ENCODE results near the gene PTCH2.
A peak's percentile ranks its signal among the peaks of the same experiment; 100 is the strongest.

Gene PTCH2

GRCh38 chr1:44855742-44856141 lies 12.7 kb upstream of the PTCH2 start:
- TF ChIP-seq, protein P1, sequence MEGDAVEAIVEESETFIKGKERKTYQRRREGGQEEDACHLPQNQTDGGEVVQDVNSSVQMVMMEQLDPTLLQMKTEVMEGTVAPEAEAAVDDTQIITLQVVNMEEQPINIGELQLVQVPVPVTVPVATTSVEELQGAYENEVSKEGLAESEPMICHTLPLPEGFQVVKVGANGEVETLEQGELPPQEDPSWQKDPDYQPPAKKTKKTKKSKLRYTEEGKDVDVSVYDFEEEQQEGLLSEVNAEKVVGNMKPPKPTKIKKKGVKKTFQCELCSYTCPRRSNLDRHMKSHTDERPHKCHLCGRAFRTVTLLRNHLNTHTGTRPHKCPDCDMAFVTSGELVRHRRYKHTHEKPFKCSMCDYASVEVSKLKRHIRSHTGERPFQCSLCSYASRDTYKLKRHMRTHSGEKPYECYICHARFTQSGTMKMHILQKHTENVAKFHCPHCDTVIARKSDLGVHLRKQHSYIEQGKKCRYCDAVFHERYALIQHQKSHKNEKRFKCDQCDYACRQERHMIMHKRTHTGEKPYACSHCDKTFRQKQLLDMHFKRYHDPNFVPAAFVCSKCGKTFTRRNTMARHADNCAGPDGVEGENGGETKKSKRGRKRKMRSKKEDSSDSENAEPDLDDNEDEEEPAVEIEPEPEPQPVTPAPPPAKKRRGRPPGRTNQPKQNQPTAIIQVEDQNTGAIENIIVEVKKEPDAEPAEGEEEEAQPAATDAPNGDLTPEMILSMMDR (IDR thresholded peaks at IDR 0.05; ENCODE audit: borderline replicate concordance, control extremely low read depth, extremely low read depth, insufficient read depth, missing control alignments) = no peak
- no peak for DNase-seq (ENCODE audit: low spot score)
- in situ Hi-C loops (cut with MboI; ENCODE audit: low sequenced_read_pairs, unreplicated experiment) = loop anchor here (10.0 kb wide), 1 partner anchor 149 kb away; no protein-coding TSS in a partner anchor

GRCh38 chr1:44854970-44855369 lies 11.9 kb upstream of the PTCH2 start:
- TF ChIP-seq, protein P1 (IDR thresholded peaks at IDR 0.05; ENCODE audit: borderline replicate concordance, control extremely low read depth, extremely low read depth, insufficient read depth, missing control alignments) = no peak
- in situ Hi-C loops (cut with MboI; ENCODE audit: low sequenced_read_pairs, unreplicated experiment) = loop anchor here (10.0 kb wide), 1 partner anchor 150 kb away; no protein-coding TSS in a partner anchor
- DNase-seq (ENCODE audit: low spot score) = no peak

DNA sequence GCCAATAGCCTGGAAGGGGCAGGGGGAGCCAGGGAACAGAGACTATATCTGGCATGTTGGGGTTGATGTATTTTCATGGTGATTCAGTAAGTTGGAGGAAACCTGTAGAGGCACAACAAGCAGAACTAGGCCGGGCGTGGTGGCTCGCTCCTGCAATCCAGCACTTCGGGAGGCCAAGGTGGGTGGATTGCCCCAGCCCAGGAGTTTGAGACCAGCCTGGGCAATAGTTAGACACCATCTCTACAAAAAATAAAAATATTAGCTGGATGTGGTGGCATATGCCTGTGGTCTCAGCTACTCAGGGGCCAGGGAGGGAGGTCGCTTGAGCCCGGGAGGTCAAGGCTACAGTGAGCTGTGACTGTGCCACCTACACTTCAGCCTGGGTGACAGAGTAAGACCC lies 10.1 kb upstream of the PTCH2 start:
- DNase-seq (ENCODE audit: low spot score) = no peak
- TF ChIP-seq, protein P1 (IDR thresholded peaks at IDR 0.05; ENCODE audit: borderline replicate concordance, control extremely low read depth, extremely low read depth, insufficient read depth, missing control alignments) = no peak
- in situ Hi-C loops (cut with MboI; ENCODE audit: low sequenced_read_pairs, unreplicated experiment) = loop anchor here (10.0 kb wide), 1 partner anchor 152 kb away; no protein-coding TSS in a partner anchor

- in situ Hi-C loops (cut with MboI; ENCODE audit: low sequenced_read_pairs, unreplicated experiment) = loop anchor here (10.0 kb wide), 1 partner anchor 153 kb away; no protein-coding TSS in a partner anchor
- TF ChIP-seq, protein P1 (IDR thresholded peaks at IDR 0.05; ENCODE audit: borderline replicate concordance, control extremely low read depth, extremely low read depth, insufficient read depth, missing control alignments) = no peak
- DNase-seq (ENCODE audit: low spot score) = peak; percentile 30
Measured at GRCh38 chr1:44851308-44851707, 8.3 kb upstream of the PTCH2 start.

DNA sequence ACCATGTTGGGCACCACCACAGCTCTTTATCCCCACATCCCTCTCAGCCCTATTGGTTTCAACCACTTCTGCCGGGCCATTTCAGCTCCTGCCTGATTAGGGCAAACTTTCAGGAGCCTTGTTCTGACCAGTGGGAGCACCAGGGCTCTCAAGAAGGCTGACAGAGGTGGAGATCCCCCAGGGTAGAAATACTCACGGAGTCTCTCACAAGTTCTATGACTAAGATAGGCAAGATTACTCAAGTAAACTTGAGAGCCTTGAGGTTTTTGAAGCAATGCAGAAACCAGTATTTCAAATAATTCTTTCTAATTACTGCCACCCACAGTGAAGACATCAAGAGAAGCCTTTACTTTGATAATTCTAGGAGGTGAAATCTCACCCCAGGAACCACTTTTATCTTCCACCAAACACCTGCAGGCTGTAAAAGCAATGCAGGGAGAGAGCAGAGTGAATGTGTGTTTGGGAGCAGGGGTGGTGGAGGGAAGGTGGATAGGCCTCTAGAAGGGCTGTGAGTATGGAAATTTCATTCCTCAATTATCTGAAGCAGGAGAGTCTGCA lies 6.6 kb upstream of the PTCH2 start:
- in situ Hi-C loops (cut with MboI; ENCODE audit: low sequenced_read_pairs, unreplicated experiment) = loop anchor here (10.0 kb wide), 1 partner anchor 155 kb away; no protein-coding TSS in a partner anchor
- TF ChIP-seq, protein P1 (IDR thresholded peaks at IDR 0.05; ENCODE audit: borderline replicate concordance, control extremely low read depth, extremely low read depth, insufficient read depth, missing control alignments) = no peak
- DNase-seq (ENCODE audit: low spot score) = no peak

- in situ Hi-C loops (cut with MboI; ENCODE audit: low sequenced_read_pairs, unreplicated experiment) = no loop called here
- TF ChIP-seq, protein P1 (IDR thresholded peaks at IDR 0.05; ENCODE audit: borderline replicate concordance, control extremely low read depth, extremely low read depth, insufficient read depth, missing control alignments) = no peak
Measured at GRCh38 chr1:44848456-44849181, 5.6 kb upstream of the PTCH2 start.

More at GRCh38 chr1:44848456-44849181, 5.6 kb upstream of the PTCH2 start:
- DNase-seq (ENCODE audit: low spot score) = no peak

Measured in GM13976 (cell line).